Liver (tissue), 9 donors: ENCODE data around the gene HOXD11. TPM values are rescaled to one million over a fixed set of nuclear protein-coding genes. Genes with fewer than 3 reads are reported as not detected.

Source experiments
- DNase-seq: peaks from one replicate; pipeline ENCODE4 v3.0.0-alpha.2; 2017; ENCODE audit warnings: low spot score
- H3K27ac ChIP-seq, 2 donors: one replicate each; pipeline ENCODE4 v1.7.0; 2013; ENCODE audit warnings: inconsistent platforms in 2 of 2, low read length in 2 of 2, control low read depth in 1 of 2, low read depth in 1 of 2, mild to moderate bottlenecking in 1 of 2
- H3K27me3 ChIP-seq, 4 donors: one replicate each; pipeline versions ENCODE4 v1.6.1 to v1.7.0; 2013; ENCODE audit warnings: low read length in 3 of 4, inconsistent platforms in 1 of 4, mild to moderate bottlenecking in 1 of 4, moderate library complexity in 1 of 4; ENCODE audit not compliant: control insufficient read depth in 4 of 4, insufficient read depth in 4 of 4
- H3K36me3 ChIP-seq, 4 donors: one replicate each; pipeline versions ENCODE4 v1.6.1 to v1.7.0; 2013; ENCODE audit warnings: low read length in 3 of 4, mild to moderate bottlenecking in 3 of 4, low read depth in 1 of 4, moderate library complexity in 1 of 4; ENCODE audit not compliant: control insufficient read depth in 4 of 4, insufficient read depth in 3 of 4
- H3K4me1 ChIP-seq, 4 donors: one replicate each; pipeline versions ENCODE4 v1.6.1 to v1.7.0; 2013; ENCODE audit warnings: low read length in 3 of 4, mild to moderate bottlenecking in 3 of 4, moderate library complexity in 1 of 4; ENCODE audit not compliant: control insufficient read depth in 4 of 4, insufficient read depth in 4 of 4
- H3K4me3 ChIP-seq, 3 donors: one replicate each; pipeline versions ENCODE4 v1.6.1 to v1.7.0; 2013; ENCODE audit warnings: low read length in 3 of 3, control low read depth in 1 of 3, low read depth in 1 of 3, mild to moderate bottlenecking in 1 of 3
- H3K9ac ChIP-seq, 2 donors: one replicate each; pipeline ENCODE4 v1.7.0; 2013; ENCODE audit warnings: low read length in 2 of 2, mild to moderate bottlenecking in 2 of 2, moderate library complexity in 2 of 2, control low read depth in 1 of 2, low read depth in 1 of 2
- H3K9me3 ChIP-seq, 4 donors: one replicate each; pipeline versions ENCODE4 v1.6.1 to v1.7.0; 2013; ENCODE audit warnings: low read length in 3 of 4; ENCODE audit not compliant: control insufficient read depth in 4 of 4
- EGR1 ChIP-seq, 2 donors: IDR thresholded peaks; 2 replicates each; pipeline ENCODE4 v1.6.1; 2016 to 2018; ENCODE audit warnings: antibody characterized with exemption in 2 of 2, low read depth in 2 of 2
- FOXA1 ChIP-seq: IDR thresholded peaks from 2 replicates; pipeline ENCODE4 v1.6.1; 2016; ENCODE audit warnings: antibody characterized with exemption
- FOXA2 ChIP-seq: IDR thresholded peaks from 2 replicates; pipeline ENCODE4 v1.6.1; 2016; ENCODE audit warnings: antibody characterized with exemption
- HNF4G ChIP-seq: IDR thresholded peaks from 2 replicates; pipeline ENCODE4 v1.6.1; 2016; ENCODE audit warnings: antibody characterized with exemption
- NR2F2 ChIP-seq: IDR thresholded peaks from 2 replicates; pipeline ENCODE4 v1.6.1; 2016; ENCODE audit warnings: antibody characterized with exemption
- RXRA ChIP-seq, 2 donors: IDR thresholded peaks; 2 replicates each; pipeline ENCODE4 v1.6.1; 2017 to 2018; ENCODE audit warnings: antibody characterized with exemption in 2 of 2, mild to moderate bottlenecking in 1 of 2
- SP1 ChIP-seq: IDR thresholded peaks from 2 replicates; pipeline ENCODE4 v1.6.1; 2018; ENCODE audit warnings: antibody characterized with exemption, mild to moderate bottlenecking
- TAF1 ChIP-seq: conservative IDR thresholded peaks from 2 replicates; pipeline ENCODE4 v1.6.1; 2016; ENCODE audit warnings: antibody characterized with exemption, mild to moderate bottlenecking
- YY1 ChIP-seq: IDR thresholded peaks from 2 replicates; pipeline ENCODE4 v1.6.1; 2016; ENCODE audit warnings: antibody characterized with exemption, mild to moderate bottlenecking
- WGBS: extraction: QIAGEN DNeasy Blood & Tissue Kit; methylation state at CpG from one replicate; pipeline ENCODE4 v1.1.7; 2013; 5-methylcytosine and 5-hydroxymethylcytosine counted together
- polyA plus RNA-seq, 2 donors: library from polyadenylated mRNA; stranded (reverse) in 1 of 2; unstranded in 1 of 2; fragments of 200-250 nt in 1 of 2; fragments of >200 nt in 1 of 2; fragmentation: Nextera tagmentation in 1 of 2; extraction: Ambion mirVana in 1 of 2; gene quantifications; one replicate each; pipeline versions ENCODE4 v1.2.1 to v1.2.3, GENCODE V29; 2013 to 2015
- total RNA-seq, 2 donors: library from RNA; depleted of rRNA; stranded (reverse); fragments of >200 nt; gene quantifications; one replicate each; pipeline ENCODE4 v1.2.3, GENCODE V29; 2014
- TF ChIP-seq, protein P1 (sequence below): IDR thresholded peaks from 2 replicates; pipeline ENCODE4 v1.6.1; 2016; ENCODE audit warnings: antibody characterized with exemption, mild to moderate bottlenecking
- TF ChIP-seq, protein P2 (sequence below): IDR thresholded peaks from 2 replicates; pipeline ENCODE4 v1.6.1; 2016; ENCODE audit warnings: antibody characterized with exemption
- TF ChIP-seq, protein P3 (sequence below): IDR thresholded peaks from 2 replicates; pipeline ENCODE4 v1.6.1; 2016; ENCODE audit warnings: antibody characterized with exemption
- donor health status: healthy.
- donor health status: healthy.
- donor health status: healthy.
- donor health status: healthy.
- donor health status: healthy.

HOXD11 gene
- total and polyA plus RNA-seq, 4 donors, result not detected

DNA sequence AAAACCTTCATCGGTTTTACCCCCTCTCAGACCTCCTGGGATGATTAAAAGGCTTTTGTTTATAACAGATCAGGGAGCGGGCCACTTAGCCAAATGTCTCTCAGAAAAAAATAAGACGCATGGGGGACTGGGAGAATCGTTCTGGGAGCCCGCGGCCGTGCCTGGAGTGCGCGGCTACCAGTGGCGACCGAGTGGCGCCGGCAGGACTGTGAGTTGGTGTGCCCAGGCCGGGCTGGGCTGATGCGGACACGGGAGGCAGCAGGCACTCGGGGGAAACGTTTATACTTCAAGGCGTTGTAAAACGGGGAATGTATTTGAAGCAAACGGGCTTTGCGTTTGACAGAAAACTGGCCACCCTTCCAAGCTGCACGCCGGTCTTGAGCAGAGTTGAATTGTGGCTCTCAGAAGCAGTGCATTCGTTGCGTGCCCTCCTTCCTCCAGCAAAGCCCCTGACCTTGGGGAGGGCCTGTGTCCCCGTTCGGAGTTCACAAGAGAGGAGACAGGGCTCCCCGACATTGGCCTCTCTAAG lies 4.8 kb downstream of the HOXD11 start:
- TF ChIP-seq RXRA (IDR thresholded peaks at IDR 0.05) (no peak), FOXA1 (no peak), SP1 (no peak)
- TF ChIP-seq, protein P1, sequence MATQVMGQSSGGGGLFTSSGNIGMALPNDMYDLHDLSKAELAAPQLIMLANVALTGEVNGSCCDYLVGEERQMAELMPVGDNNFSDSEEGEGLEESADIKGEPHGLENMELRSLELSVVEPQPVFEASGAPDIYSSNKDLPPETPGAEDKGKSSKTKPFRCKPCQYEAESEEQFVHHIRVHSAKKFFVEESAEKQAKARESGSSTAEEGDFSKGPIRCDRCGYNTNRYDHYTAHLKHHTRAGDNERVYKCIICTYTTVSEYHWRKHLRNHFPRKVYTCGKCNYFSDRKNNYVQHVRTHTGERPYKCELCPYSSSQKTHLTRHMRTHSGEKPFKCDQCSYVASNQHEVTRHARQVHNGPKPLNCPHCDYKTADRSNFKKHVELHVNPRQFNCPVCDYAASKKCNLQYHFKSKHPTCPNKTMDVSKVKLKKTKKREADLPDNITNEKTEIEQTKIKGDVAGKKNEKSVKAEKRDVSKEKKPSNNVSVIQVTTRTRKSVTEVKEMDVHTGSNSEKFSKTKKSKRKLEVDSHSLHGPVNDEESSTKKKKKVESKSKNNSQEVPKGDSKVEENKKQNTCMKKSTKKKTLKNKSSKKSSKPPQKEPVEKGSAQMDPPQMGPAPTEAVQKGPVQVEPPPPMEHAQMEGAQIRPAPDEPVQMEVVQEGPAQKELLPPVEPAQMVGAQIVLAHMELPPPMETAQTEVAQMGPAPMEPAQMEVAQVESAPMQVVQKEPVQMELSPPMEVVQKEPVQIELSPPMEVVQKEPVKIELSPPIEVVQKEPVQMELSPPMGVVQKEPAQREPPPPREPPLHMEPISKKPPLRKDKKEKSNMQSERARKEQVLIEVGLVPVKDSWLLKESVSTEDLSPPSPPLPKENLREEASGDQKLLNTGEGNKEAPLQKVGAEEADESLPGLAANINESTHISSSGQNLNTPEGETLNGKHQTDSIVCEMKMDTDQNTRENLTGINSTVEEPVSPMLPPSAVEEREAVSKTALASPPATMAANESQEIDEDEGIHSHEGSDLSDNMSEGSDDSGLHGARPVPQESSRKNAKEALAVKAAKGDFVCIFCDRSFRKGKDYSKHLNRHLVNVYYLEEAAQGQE, result no peak
- H3K36me3 ChIP-seq, result no peaks in the 10 kb centered on the region
- H3K27ac ChIP-seq, result no peak overlapping the region
- no peak for DNase-seq
- H3K9me3 ChIP-seq, result peaks cover 0 to 2% (median 0%) of the 10 kb centered on the region in 4 donors
- H3K4me1 ChIP-seq, result peaks cover 3 to 8% (median 4%) of the 10 kb centered on the region in 4 donors
- H3K27me3 ChIP-seq, result peaks cover 15 to 41% (median 38%) of the 10 kb centered on the region in 4 donors
- H3K9ac ChIP-seq, result no peak overlapping the region
- H3K4me3 ChIP-seq, result no peak overlapping the region
- 10% methylated on average over 29 of the region's 29 CpGs for WGBS

DNA sequence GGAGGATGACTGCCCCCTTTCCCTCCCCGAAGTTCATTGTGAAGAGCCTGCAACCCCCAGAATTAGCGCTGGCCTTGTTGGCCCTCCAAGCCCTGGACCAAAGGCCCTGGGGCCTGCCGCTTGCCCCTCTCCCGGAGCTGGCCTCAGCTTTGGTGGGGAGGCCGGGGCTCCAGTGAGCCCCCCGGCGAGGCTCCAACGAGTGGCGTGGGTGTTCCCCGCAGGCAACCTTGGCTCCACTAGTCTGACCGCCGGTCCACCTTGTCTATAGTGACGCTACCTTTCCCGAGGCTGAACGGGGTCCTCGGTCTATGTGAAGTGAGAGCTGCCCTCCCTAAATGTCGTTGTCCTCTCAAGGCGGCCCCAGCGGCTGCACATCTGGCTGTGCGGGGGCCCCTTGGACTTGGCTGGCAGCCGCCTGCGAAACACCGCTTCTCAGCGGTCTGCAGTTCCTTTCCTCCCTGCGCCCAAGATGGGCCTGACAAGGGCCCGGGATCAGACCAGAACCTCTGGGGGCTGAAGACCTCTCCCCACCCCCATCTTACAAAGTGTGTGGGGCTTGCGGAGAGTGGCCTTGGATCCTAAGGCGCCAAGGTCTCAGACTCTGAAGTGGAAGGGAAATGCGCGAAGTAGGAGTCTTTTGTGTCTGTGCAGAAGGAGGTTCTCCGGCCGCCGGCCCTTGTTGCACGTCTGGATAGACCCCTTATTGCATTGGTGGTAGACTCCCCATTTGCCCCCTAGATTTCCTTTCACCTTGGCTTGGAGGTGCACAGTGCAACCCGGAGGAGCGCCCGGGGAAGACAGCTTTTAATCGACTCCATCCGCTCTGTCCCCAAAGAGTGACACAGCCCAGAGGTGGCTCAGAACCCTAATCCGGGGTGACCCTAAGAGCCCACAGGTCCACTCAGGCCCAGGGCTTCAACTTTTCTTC lies 5.6 kb downstream of the HOXD11 start:
- DNase-seq, result no peak
- Histone ChIP-seq H3K9ac (no peak overlapping the region), H3K27ac (no peak overlapping the region), H3K9me3 (peaks cover 0 to 2% (median under 1%) of the 10 kb centered on the region in 4 donors), H3K4me1 (peaks cover 0 to 3% (median 3%) of the 10 kb centered on the region in 4 donors), H3K36me3 (no peaks in the 10 kb centered on the region), H3K4me3 (no peak overlapping the region), H3K27me3 (peaks cover 15 to 46% (median 40%) of the 10 kb centered on the region in 4 donors)
- TF ChIP-seq HNF4G (no peak), RXRA (IDR thresholded peaks at IDR 0.05) (no peak), YY1 (no peak), EGR1 (IDR thresholded peaks at IDR 0.05; ENCODE audit: low read depth in 2 of 2) (no peak)
- 16% methylated on average over 40 of the region's 40 CpGs for WGBS

DNA sequence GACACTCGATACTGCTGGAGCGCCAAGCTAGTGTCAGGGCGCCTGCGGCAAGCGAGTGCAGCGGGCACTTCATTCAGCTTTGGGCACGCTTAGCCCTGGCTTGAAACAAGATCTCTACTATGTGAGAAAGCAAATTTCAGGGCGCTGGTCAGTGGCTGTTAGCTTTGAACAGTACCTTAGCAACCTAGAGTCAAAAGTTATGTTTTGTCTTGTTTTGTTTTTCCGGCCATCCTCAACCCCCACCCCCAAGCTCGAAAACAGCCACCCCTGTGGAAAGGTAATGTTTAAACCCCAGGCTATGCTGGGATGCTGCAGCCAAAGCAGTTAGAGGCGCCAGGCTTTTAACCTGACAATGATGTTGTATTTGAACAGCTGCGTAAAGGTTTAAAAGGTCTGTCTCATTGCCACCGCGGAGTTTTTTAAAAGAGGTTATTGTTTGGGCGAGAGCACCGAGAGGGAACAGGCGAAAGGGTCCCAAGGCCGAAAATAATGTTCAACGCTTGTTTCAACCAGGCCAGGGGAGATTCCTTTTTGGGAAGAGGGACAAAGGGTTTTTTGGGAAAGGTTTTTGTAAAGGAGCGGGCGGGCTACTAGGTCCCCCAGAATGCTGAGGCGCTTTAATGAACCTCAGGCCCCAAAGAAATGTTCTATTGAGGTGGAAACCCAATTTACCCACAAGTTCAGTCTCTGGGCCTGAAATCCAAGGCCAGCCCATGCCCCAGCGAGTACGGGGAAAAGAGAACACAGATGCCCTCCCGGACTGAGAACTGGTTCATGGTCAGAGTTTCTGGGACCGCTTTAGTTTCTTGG lies 7.2 kb downstream of the HOXD11 start:
- H3K27me3 ChIP-seq, result peaks cover 12 to 50% (median 45%) of the 10 kb centered on the region in 4 donors
- H3K4me1 ChIP-seq, result peaks cover 0 to 3% (median 0%) of the 10 kb centered on the region in 4 donors
- no peak overlapping the region for H3K9ac ChIP-seq
- H3K9me3 ChIP-seq, result peaks cover 0 to 5% (median under 1%) of the 10 kb centered on the region in 4 donors
- H3K27ac ChIP-seq, result no peak overlapping the region
- no peaks in the 10 kb centered on the region for H3K36me3 ChIP-seq
- 9% methylated on average over 26 of the region's 26 CpGs for WGBS
- no peak for DNase-seq
- H3K4me3 ChIP-seq, result no peak overlapping the region
- TF ChIP-seq, protein P2, sequence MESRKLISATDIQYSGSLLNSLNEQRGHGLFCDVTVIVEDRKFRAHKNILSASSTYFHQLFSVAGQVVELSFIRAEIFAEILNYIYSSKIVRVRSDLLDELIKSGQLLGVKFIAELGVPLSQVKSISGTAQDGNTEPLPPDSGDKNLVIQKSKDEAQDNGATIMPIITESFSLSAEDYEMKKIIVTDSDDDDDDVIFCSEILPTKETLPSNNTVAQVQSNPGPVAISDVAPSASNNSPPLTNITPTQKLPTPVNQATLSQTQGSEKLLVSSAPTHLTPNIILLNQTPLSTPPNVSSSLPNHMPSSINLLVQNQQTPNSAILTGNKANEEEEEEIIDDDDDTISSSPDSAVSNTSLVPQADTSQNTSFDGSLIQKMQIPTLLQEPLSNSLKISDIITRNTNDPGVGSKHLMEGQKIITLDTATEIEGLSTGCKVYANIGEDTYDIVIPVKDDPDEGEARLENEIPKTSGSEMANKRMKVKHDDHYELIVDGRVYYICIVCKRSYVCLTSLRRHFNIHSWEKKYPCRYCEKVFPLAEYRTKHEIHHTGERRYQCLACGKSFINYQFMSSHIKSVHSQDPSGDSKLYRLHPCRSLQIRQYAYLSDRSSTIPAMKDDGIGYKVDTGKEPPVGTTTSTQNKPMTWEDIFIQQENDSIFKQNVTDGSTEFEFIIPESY, result no peak
- TF ChIP-seq TAF1 (no peak), YY1 (no peak), FOXA2 (no peak), EGR1 (IDR thresholded peaks at IDR 0.05; ENCODE audit: low read depth in 2 of 2) (no peak), NR2F2 (no peak), FOXA1 (no peak), HNF4G (no peak)
- TF ChIP-seq, protein P3, sequence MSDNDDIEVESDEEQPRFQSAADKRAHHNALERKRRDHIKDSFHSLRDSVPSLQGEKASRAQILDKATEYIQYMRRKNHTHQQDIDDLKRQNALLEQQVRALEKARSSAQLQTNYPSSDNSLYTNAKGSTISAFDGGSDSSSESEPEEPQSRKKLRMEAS, result no peak
- TF ChIP-seq, protein P1, result no peak
